Peyer's patch (tissue), 4 donors: ENCODE results near the gene CNKSR3.

Experiments used
- CTCF ChIP-seq, 6 experiments: fragments of 450-650 bp in 4 of 6; fragments of 200-600 bp in 2 of 6; sonication (generic) in 1 of 6; IDR thresholded peaks; one replicate each; pipeline ENCODE4 v1.5.1; 2017 to 2019; ENCODE audit warnings: antibody characterized with exemption in 6 of 6, mild to moderate bottlenecking in 3 of 6, moderate library complexity in 1 of 6
- POLR2A ChIP-seq, 2 donors: fragments of 450-650 bp; IDR thresholded peaks; one replicate each; pipeline ENCODE4 v1.5.1; 2017; ENCODE audit warnings: antibody characterized with exemption in 2 of 2, mild to moderate bottlenecking in 2 of 2, moderate library complexity in 2 of 2

GRCh38 chr6:154506582-154506981, 3.9 kb downstream of the CNKSR3 start:
- no peak for TF ChIP-seq CTCF (IDR thresholded peaks at IDR 0.05)
- no peak for TF ChIP-seq POLR2A (IDR thresholded peaks at IDR 0.05)
